ENCODE data around the gene FER.
"Not testable (repeated sequence)": the region's sequence is repeated elsewhere in the genome, so short reads cannot be mapped to it uniquely, and the experiment has no call there.

FER gene

GRCh38 chr5:108989761-108990392 lies 242.2 kb downstream of the FER start:
- no peak for DNase-seq

- not testable (repeated sequence) for DNase-seq
Measured at GRCh38 chr5:108992396-108993085, 244.8 kb downstream of the FER start.

GRCh38 chr5:108993440-108993839 lies 245.7 kb downstream of the FER start:
- not testable (repeated sequence) for DNase-seq

DNA sequence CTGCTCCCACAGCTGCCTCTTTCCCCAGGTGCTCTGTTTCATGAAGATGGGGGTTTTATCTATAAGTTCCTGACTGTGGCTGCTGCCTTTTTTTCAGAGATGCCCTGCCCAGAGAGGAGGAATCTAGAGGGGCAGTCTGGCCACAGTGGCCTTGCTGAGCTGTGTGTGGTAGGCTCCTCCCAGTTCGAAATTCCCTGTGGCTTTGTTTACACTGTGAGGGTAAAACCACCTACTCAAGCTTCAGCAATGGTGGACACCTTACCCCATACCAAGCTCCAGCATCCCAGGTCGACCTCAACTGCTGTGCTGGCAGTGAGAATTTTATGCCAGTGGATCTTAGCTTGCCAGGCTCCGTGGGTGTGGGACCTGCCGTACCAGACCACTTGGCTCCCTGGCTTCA lies 250.0 kb downstream of the FER start:
- no peak for DNase-seq

- DNase-seq = no peak
Measured at GRCh38 chr5:108998216-108998615, 250.5 kb downstream of the FER start.

GRCh38 chr5:109003928-109004327 lies 256.2 kb downstream of the FER start:
- no peak for DNase-seq

DNA sequence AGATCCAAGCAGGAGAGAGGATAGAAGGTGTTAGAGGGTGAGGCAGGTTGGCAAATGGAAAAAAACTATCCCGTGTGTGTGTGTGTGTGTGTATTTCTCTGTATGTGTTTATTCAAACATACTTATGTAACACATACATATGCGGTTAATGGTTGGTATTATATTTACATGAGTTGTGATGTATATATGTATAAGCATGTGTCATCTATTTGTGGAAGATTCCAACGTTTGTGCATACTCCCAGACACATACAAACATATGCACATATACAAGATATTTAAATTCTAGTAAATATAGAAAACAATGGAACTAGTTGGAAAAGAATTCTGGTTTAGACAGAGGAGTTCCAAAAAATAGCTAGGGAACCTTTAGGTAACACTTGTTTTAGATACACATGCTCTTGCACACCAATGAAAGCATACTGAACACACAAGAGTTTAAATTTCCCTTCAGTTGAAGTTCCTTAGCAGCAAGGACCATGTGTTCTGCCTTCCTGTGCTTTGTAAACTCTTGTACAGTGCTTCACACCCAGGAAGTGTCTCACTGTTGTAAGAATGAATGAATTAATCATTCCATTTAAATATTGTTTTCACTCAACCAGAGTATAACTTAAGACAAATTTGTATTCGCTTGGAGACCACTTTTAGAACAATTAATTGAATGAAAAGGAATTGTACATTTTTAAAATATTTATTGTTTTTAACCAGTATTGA lies 257.8 kb downstream of the FER start:
- no peak for DNase-seq

DNA sequence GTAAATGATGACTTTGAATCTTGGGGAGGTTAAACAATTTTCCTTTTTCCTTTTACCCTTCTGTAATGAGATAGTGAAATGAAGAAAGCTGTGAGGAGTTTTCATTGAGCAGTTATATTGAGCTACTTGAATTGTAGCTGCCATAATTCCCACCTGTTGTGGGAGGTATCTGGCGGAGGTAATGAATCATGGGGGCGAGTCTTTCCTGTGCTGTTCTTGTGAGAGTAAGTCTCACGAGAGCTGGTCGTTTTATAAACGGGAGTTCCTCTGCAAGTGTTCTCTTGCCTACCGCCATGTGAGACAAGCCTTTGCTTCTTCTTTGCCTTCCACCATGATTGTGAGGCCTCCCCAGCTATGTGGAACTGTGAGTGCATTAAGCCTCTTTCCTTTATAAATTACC lies 258.4 kb downstream of the FER start:
- no peak for DNase-seq

DNA sequence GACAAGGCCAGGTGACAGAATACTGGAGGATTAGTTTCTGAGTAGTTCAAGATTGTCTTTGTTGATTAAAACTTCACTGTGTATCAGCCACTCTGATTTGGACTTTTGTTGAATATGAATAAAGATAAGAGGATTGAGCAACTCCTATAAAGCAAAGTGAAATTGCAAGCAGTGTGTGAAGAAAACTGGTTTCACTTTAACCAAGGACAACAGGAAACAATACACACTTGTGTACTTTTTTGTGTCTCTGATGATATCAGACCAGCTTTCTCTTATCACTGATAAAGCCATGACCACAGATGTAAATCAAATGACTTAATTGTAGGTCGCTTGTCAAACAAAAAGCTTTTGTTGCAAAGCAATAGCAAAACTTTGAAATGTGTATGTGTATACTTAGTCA lies 268.6 kb downstream of the FER start:
- DNase-seq = peak in 1 of 2 experiments; percentile 4

- no peak for DNase-seq
Measured at GRCh38 chr5:109022056-109022455, 274.4 kb downstream of the FER start.

DNA sequence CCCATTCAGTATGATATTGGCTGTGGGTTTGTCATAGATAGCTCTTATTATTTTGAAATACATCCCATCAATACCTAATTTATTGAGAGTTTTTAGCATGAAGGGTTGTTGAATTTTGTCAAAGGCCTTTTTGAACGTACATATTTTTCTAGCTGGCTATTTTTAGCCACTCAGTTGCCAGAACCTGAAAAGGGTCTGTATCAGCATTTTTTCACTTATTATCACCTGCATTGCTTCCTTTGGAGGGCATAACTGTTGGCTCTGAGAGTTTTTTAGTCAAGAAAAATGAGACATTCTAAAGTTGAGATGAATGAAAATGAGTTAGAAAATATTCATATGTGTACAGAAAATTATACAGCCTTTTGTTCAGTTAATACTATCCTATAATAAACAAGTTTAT lies 278.0 kb downstream of the FER start:
- DNase-seq = not testable (repeated sequence)

DNA sequence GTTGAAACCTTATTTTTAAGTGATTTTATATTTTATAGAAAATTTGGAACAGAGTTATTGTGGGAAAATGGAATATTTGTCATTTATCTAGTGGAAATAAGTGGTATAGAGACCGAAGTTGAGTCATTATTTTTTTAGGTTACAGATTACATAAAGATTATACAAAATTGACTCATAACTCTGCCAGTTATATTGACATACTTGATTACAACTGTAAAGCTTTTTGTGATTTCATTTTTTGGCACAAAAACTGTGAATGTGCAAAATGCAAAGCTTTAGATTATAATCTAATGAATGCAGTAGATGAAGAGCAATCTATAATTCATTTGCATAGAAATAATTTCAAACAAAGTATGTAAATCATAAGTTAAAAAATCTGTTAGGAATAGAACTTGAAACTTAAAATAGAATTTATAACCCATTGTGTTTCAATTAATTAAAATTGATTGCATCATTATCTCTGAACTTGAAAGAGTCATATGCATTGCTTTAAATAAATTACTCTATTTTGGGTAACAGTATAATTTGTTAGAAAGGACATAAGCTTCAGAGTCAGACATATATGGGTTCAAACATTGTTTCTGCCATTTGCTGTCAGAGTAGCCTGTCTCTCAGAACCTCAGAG lies 280.4 kb downstream of the FER start:
- DNase-seq = no peak

- no peak for DNase-seq
Measured at GRCh38 chr5:109028608-109029299, 281.1 kb downstream of the FER start.

GRCh38 chr5:109029847-109030246 lies 282.1 kb downstream of the FER start:
- no peak for DNase-seq

DNA sequence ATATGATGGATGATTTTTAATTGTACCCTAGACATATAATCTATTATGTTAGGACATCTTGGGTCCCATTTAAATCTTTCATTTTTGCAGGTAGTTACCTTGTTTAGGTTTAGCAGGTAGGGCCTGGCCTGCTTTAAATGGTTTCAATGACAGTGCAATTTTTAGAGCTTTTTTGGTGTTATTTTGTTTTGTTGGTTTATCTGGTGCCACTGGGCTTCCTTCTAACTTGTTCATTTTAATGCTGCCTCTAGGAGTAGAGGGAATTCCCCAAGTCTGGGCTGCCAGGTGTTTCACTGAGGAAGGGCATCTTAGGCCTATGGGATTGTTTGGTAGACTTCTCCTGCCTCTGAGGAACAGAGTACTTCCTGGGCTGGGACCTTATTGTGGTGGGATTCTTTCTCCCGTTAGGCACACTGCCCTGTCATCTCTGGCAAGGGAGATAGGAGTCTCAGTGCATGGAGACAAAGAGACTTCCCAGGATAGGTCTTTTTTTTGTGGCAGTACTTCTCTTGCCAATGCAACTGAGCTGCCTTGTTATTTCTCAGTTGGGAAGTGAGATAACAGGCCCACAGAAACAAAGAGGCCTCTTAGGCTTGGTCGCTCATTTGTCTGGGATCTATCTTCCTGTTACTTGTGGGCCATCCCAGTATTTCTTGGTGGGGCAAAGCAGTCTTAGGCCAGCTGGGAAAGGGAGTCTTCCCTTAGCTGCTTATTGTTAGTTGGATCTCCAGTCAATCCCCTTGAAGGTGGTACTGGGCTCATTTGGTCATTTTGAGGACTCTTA lies 282.9 kb downstream of the FER start:
- no peak for DNase-seq

DNA sequence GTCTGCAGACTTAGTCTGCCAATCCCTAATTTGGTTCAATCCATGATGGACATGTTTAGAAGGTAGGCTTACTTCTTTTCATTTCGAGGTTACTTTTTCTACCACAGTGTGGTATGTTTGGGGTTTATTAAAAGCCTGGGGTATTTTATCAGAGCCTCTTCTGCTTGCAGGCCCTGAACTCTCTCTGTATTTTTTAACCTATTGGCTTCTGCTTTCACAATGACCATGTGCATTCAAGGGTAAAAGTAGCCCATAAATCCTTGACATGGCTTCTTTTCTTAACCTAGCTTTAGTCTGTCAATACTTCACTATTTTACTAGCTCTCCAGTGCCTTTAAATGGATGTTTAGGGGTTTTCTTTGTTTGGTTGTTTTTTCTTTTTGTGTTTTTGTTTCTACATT lies 286.6 kb downstream of the FER start:
- DNase-seq = no peak

DNA sequence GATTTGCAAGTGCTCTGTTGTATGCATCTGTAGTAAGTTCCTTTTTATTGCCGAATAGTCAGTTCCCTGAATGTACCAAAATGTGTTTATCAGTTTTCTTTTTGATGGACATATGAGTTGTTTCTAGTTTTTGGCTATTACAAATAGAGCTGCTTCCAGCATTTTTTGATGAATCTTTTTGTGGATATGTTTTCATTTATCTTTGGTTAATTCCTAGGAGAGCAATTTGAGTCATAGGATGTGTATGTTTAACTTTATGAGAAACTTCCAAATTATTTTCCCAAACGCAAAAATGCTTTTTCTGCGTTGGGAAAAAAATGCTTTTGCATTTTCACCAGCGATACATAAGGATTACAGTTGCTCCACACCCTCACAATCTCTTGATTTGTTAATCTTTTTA lies 287.7 kb downstream of the FER start:
- no peak for DNase-seq

- no peak for DNase-seq
Measured at GRCh38 chr5:109038209-109038840, 290.6 kb downstream of the FER start.

- DNase-seq = no peak
Measured at GRCh38 chr5:109041317-109041716, 293.6 kb downstream of the FER start.

GRCh38 chr5:109045710-109046109 lies 298.0 kb downstream of the FER start:
- DNase-seq = no peak

GRCh38 chr5:109049565-109049964 lies 301.9 kb downstream of the FER start:
- DNase-seq = no peak

- not testable (repeated sequence) for DNase-seq
Measured at GRCh38 chr5:109050321-109050720, 302.6 kb downstream of the FER start.

All from NCI-H526 (cell line).